HCT116 (cell line): ENCODE measurements around the gene KAZN. TPM values are rescaled to one million over a fixed set of nuclear protein-coding genes. Genes with fewer than 3 reads are reported as not detected.

Experiments
- ATAC-seq: fragments of 200-7000 bp; cut with Tn5 transposase; 2 replicates; pipeline ENCODE4 v1.9.1; 2020; ENCODE audit warnings: mild to moderate bottlenecking, moderate library complexity
- BruUV-seq: library from RNA; stranded (reverse); fragments of 400-500 nt; replicated peaks from 2 replicates; lab custom pipeline; 2021; lab: Mats Ljungman, UMichigan
- CTCF ChIA-PET: fragments of 300-600 bp; sonication (Branson Sonifier 250); formaldehyde crosslinking; loops from one replicate; lab custom pipeline; 2021; ENCODE audit warnings: antibody characterized with exemption; lab: Charles Lee
- POLR2A ChIA-PET: fragments of 300-600, 350-600 bp; sonication (Branson Sonifier 250); formaldehyde crosslinking; loops from one replicate; lab custom pipeline; 2021; ENCODE audit warnings: antibody characterized with exemption; lab: Charles Lee
- RAD21 ChIA-PET, 2 experiments: fragments of 300-600 bp; sonication (Branson Sonifier 250); formaldehyde crosslinking; loops; one replicate each; lab custom pipeline; 2023; ENCODE audit warnings: low total read pairs in 2 of 2; ENCODE audit not compliant: uncharacterized antibody in 2 of 2, unreplicated experiment in 2 of 2, low non-redundant PET in 1 of 2; lab: Charles Lee
- DNase-seq: peaks from one replicate; pipeline ENCODE4 v3.0.0-alpha.2; 2010; ENCODE audit warnings: low read depth, low spot score
- H2AFZ ChIP-seq: fragments of 200-600 bp; shearing (Covaris generic), sonication (generic); 2 replicates; pipeline ENCODE4 v1.6.1; 2017; ENCODE audit warnings: low read depth, mixed run types, mixed read lengths, antibody characterized with exemption, low read length; ENCODE audit not compliant: poor library complexity, severe bottlenecking
- H3K27ac ChIP-seq: 2 replicates; pipeline ENCODE4 v1.5.1; 2012; ENCODE audit warnings: low read depth, low read length
- H3K27me3 ChIP-seq: fragments of 200-600 bp; sonication (generic); 2 replicates; pipeline ENCODE4 v1.6.1; 2016; ENCODE audit warnings: mixed run types, low read length, mixed read lengths; ENCODE audit not compliant: insufficient read depth
- H3K36me3 ChIP-seq, 2 experiments: fragments of 200-500 bp in 1 of 2; fragments of 200-600 bp in 1 of 2; sonication (Bioruptor generic) in 1 of 2; sonication (generic) in 1 of 2; 2 replicates each; pipeline versions ENCODE4 v1.5.1 to v1.6.1; 2014 to 2016; ENCODE audit warnings: low read length in 2 of 2, inconsistent platforms in 1 of 2, mixed read lengths in 1 of 2, mixed run types in 1 of 2; ENCODE audit not compliant: insufficient read depth in 2 of 2, control insufficient read depth in 1 of 2
- H3K4me1 ChIP-seq, 2 experiments: fragments of 200-600 bp in 1 of 2; sonication (generic) in 1 of 2; 2 replicates each; pipeline versions ENCODE4 v1.5.1 to v1.6.1; 2012 to 2017; ENCODE audit warnings: low read length in 2 of 2, inconsistent platforms in 1 of 2, mild to moderate bottlenecking in 1 of 2, mixed read lengths in 1 of 2, mixed run types in 1 of 2, moderate library complexity in 1 of 2; ENCODE audit not compliant: insufficient read depth in 2 of 2, control insufficient read depth in 1 of 2
- H3K4me2 ChIP-seq: fragments of 200-600 bp; sonication (generic); 2 replicates; pipeline ENCODE4 v1.6.1; 2017; ENCODE audit warnings: mixed run types, low read length, mixed read lengths
- H3K4me3 ChIP-seq, 2 experiments: fragments of 200-600 bp in 1 of 2; sonication (generic) in 1 of 2; replicated peaks in 1 of 2; 2 replicates each; pipeline ENCODE4 v1.5.1; 2011 to 2016; ENCODE audit warnings: low read length in 2 of 2, control low read depth in 1 of 2, low read depth in 1 of 2, mild to moderate bottlenecking in 1 of 2, mixed read lengths in 1 of 2, mixed run types in 1 of 2
- H3K79me2 ChIP-seq: fragments of 200-600 bp; sonication (generic); 2 replicates; pipeline ENCODE4 v1.6.1; 2017; ENCODE audit warnings: mild to moderate bottlenecking, mixed run types, low read length, moderate library complexity, mixed read lengths; ENCODE audit not compliant: insufficient read depth
- H3K9ac ChIP-seq: fragments of 200-600 bp; sonication (generic); 2 replicates; pipeline ENCODE4 v1.6.1; 2016; ENCODE audit warnings: low read length, mixed read lengths
- H3K9me2 ChIP-seq: fragments of 200-600 bp; sonication (generic), shearing (Covaris generic); 2 replicates; pipeline ENCODE4 v1.6.1; 2017; ENCODE audit warnings: mixed run types, mild to moderate bottlenecking, moderate library complexity; ENCODE audit not compliant: insufficient read depth
- H3K9me3 ChIP-seq, 2 experiments: fragments of 200-500 bp in 1 of 2; fragments of 200-600 bp in 1 of 2; sonication (Bioruptor generic) in 1 of 2; sonication (generic) in 1 of 2; 2 replicates each; pipeline ENCODE4 v1.6.1; 2014 to 2017; ENCODE audit warnings: low read length in 2 of 2, mixed read lengths in 2 of 2, inconsistent platforms in 1 of 2, low read depth in 1 of 2, mild to moderate bottlenecking in 1 of 2, mixed run types in 1 of 2, moderate library complexity in 1 of 2; ENCODE audit not compliant: control insufficient read depth in 1 of 2, insufficient read depth in 1 of 2
- H4K20me1 ChIP-seq: fragments of 200-600 bp; sonication (generic), shearing (Covaris generic); 2 replicates; pipeline ENCODE4 v1.6.1; 2017; ENCODE audit warnings: mixed run types, mild to moderate bottlenecking, moderate library complexity; ENCODE audit not compliant: insufficient read depth
- CEBPB ChIP-seq: IDR thresholded peaks from 2 replicates; pipeline ENCODE4 v1.6.1; 2012; ENCODE audit warnings: low read depth
- EGR1 ChIP-seq: IDR thresholded peaks from 2 replicates; pipeline ENCODE4 v1.6.1; 2012; ENCODE audit warnings: low read depth
- FOSL1 ChIP-seq: IDR thresholded peaks from 2 replicates; pipeline ENCODE4 v1.6.1; 2012; ENCODE audit warnings: low read depth
- RAD21 ChIP-seq: IDR thresholded peaks from 2 replicates; pipeline ENCODE4 v1.6.1; 2012; ENCODE audit warnings: low read depth, mild to moderate bottlenecking
- ZFX ChIP-seq: fragments of 450-650 bp; IDR thresholded peaks from 2 replicates; pipeline ENCODE4 v1.6.1; 2017
- intact Hi-C: fragments of 100-400 bp; cut with micrococcal nuclease; formaldehyde crosslinking; loops from 2 replicates; pipeline ENCODE4 v1.10.0; 2022
- total RNA-seq: library from RNA; stranded (reverse); gene quantifications from one replicate; pipeline ENCODE4 v1.2.1, GENCODE V29; 2021; ENCODE audit not compliant: unreplicated experiment
- TF ChIP-seq, protein P1 (sequence below): IDR thresholded peaks from 2 replicates; pipeline ENCODE4 v1.6.1; 2012; ENCODE audit warnings: low read depth

KAZN gene
- total RNA-seq, 1 experiment from 2014 or later, result 13.4 TPM

DNA sequence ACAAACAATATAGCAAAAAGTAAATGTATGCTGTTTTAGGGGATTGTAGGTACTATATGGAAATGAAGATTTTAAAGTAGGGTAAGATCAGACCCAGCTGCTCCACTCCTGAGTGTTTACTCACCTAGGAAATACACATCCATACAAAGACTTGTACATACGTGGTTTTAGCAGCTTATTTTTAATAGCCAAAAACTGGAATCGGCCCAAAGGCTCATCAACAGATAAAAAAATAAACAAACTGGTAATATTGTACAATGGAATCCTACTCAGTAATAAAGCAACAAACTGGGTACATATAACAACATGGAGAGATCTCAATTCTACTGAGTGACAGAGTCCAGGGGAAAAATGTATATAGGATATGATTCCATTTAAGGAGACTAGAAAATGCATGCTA is 375.9 kb downstream of the KAZN start (continued):
- TF ChIP-seq, protein P1, sequence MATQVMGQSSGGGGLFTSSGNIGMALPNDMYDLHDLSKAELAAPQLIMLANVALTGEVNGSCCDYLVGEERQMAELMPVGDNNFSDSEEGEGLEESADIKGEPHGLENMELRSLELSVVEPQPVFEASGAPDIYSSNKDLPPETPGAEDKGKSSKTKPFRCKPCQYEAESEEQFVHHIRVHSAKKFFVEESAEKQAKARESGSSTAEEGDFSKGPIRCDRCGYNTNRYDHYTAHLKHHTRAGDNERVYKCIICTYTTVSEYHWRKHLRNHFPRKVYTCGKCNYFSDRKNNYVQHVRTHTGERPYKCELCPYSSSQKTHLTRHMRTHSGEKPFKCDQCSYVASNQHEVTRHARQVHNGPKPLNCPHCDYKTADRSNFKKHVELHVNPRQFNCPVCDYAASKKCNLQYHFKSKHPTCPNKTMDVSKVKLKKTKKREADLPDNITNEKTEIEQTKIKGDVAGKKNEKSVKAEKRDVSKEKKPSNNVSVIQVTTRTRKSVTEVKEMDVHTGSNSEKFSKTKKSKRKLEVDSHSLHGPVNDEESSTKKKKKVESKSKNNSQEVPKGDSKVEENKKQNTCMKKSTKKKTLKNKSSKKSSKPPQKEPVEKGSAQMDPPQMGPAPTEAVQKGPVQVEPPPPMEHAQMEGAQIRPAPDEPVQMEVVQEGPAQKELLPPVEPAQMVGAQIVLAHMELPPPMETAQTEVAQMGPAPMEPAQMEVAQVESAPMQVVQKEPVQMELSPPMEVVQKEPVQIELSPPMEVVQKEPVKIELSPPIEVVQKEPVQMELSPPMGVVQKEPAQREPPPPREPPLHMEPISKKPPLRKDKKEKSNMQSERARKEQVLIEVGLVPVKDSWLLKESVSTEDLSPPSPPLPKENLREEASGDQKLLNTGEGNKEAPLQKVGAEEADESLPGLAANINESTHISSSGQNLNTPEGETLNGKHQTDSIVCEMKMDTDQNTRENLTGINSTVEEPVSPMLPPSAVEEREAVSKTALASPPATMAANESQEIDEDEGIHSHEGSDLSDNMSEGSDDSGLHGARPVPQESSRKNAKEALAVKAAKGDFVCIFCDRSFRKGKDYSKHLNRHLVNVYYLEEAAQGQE, result no peak
- TF ChIP-seq CEBPB, result no peak
- TF ChIP-seq RAD21, result no peak

DNA sequence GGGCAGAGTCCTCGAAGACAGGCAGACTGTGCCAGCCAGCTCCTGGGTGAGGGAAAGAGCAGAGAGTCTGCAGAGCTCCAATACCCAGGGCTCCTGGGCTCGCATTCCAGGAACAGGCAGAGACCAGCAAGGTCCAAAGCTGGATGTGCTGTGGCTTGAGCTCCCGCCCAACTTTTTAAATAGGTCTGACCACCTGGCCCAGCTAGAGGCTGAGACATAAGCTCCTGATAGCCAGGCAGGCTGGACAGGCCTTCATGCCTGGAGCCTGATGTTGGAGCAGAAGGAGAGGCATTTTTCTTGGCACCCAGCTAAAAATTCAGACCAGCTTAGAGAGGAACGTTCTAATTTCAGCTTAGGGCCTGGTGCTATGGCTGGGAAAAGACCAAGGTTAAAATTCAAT is 376.6 kb downstream of the KAZN start:
- BruUV-seq, result no TSS peak
- Histone ChIP-seq H2AFZ (no peak overlapping the region), H3K9me3 (no peaks in the 10 kb centered on the region), H4K20me1 (no peaks in the 10 kb centered on the region), H3K4me1 (peaks cover 14 to 15% of the 10 kb centered on the region in 2 experiments), H3K4me2 (no peak overlapping the region), H3K27ac (no peak overlapping the region), H3K36me3 (no peaks in the 10 kb centered on the region), H3K27me3 (no peaks in the 10 kb centered on the region), H3K9me2 (no peaks in the 10 kb centered on the region), H3K9ac (no peak overlapping the region), H3K79me2 (no peaks in the 10 kb centered on the region; the same call in 1 of the 2 replicates), H3K4me3 (no peak overlapping the region)
- POLR2A ChIA-PET, result no interaction called here
- TF ChIP-seq EGR1, result no peak
- TF ChIP-seq FOSL1, result no peak
- no peak for TF ChIP-seq ZFX
- intact Hi-C loops, result no loop called here
- CTCF ChIA-PET, result interaction anchor here (0.9 kb wide), 1 partner anchor 59 kb away, joined by 3 read pairs; no protein-coding TSS in a partner anchor
- DNase-seq (no peak), ATAC-seq (no peak)
- RAD21 ChIA-PET, result no interaction called here
